GM18909 (cell line): ENCODE measurements around the gene DISP1.
"Not testable (repeated sequence)": the region's sequence is repeated elsewhere in the genome, so short reads cannot be mapped to it uniquely, and the experiment has no call there.

ENCODE experiments used
- ATAC-seq: cut with Tn5 transposase; IDR thresholded peaks from one replicate; pipeline ENCODE4 v1.9.1; 2021; ENCODE audit warnings: mild to moderate bottlenecking; ENCODE audit not compliant: unreplicated experiment, poor library complexity

DISP1 gene

GRCh38 chr1:222845763-222846162, 30.9 kb downstream of the DISP1 start:
- ATAC-seq, result no peak

- not testable (repeated sequence) for ATAC-seq
Measured at GRCh38 chr1:222850550-222850949, 35.7 kb downstream of the DISP1 start.

GRCh38 chr1:222852326-222852725, 37.5 kb downstream of the DISP1 start:
- no peak for ATAC-seq

- ATAC-seq, result no peak
Measured at GRCh38 chr1:222861062-222861461, 46.2 kb downstream of the DISP1 start.
